ENCODE measurements around the gene FRMD4B. TPM values are rescaled to one million over a fixed set of nuclear protein-coding genes. Genes with fewer than 3 reads are reported as not detected.

FRMD4B gene
- total RNA-seq, 2 donors from 2014 or later, result 57.5 to 86.1 TPM

DNA sequence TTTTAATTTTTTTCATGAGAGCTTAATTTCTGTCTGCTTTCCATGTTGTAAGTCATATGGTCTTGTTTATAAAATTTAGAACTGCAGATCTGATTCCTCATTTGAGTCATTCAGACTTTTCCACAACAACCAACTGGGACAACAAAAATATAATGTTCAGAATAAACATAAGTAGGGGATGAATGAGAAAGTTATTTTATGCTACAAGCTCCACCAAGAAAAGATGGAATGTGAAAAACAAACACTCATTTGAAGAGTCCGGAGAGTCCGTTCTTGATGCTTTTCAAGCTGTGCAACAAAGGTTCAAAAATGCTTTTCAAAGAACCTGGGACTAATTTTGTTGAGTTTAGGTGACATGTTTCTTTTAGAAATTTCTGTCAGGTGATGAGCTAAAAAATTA, 9.2 kb downstream of the FRMD4B start:
- no peak for TF ChIP-seq CTCF (IDR thresholded peaks at IDR 0.05)
- Histone ChIP-seq H3K4me3 (no peak overlapping the region), H3K27ac (peak overlapping the region; percentile 28 to 41), H3K36me3 (no peaks in the 10 kb centered on the region), H3K27me3 (replicated peaks; ENCODE audit: insufficient read depth) (no peaks in the 10 kb centered on the region), H3K9me3 (no peaks in the 10 kb centered on the region), H3K4me1 (ENCODE audit: control insufficient read depth in 1 of 2, low read depth in 2 of 2) (peaks cover 9 to 19% of the 10 kb centered on the region in 2 donors)
- DNase-seq (ENCODE audit: low spot score), result no peak
- ATAC-seq (ENCODE audit: insufficient number of reproducible peaks, low FRiP score, low read depth), result no peak

DNA sequence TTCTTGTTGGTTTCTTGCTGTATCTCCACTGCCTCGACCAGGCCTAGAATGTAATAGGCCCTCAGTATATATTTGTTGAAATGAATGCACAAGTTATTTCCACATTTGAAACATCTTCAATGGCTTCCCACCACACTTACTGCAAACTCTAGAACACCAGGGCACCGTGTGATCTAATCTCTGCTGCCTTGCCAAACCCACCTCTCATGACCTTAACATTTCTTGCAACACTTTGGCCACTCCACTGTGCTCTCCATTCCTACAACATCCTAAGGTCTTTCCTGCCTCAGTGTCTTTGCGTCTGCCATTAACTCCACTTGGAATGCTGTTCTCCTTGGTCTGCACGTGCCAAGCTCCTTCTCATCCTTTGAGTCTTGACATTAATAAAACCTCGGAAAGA, 14.1 kb downstream of the FRMD4B start:
- no peaks in the 10 kb centered on the region for H3K27me3 ChIP-seq (replicated peaks; ENCODE audit: insufficient read depth)
- H3K4me3 ChIP-seq, result no peak overlapping the region
- H3K9me3 ChIP-seq, result no peaks in the 10 kb centered on the region
- H3K36me3 ChIP-seq, result no peaks in the 10 kb centered on the region
- peak overlapping the region in 1 of 2 donors; percentile 84 for H3K27ac ChIP-seq
- no peak for TF ChIP-seq CTCF (IDR thresholded peaks at IDR 0.05)
- H3K4me1 ChIP-seq (ENCODE audit: control insufficient read depth in 1 of 2, low read depth in 2 of 2), result peaks cover 32 to 44% of the 10 kb centered on the region in 2 donors
- DNase-seq (ENCODE audit: low spot score) (no peak), ATAC-seq (ENCODE audit: insufficient number of reproducible peaks, low FRiP score, low read depth) (no peak)

GRCh38 chr3:69370901-69371301, 15.0 kb downstream of the FRMD4B start:
- H3K4me3 ChIP-seq, result no peak overlapping the region
- DNase-seq (ENCODE audit: low spot score), result no peak
- ATAC-seq (ENCODE audit: insufficient number of reproducible peaks, low FRiP score, low read depth), result peak; percentile 48
- no peaks in the 10 kb centered on the region for H3K36me3 ChIP-seq
- H3K9me3 ChIP-seq, result no peaks in the 10 kb centered on the region
- peaks cover 27 to 44% of the 10 kb centered on the region in 2 donors for H3K4me1 ChIP-seq (ENCODE audit: control insufficient read depth in 1 of 2, low read depth in 2 of 2)
- no peak for TF ChIP-seq CTCF (IDR thresholded peaks at IDR 0.05)
- H3K27me3 ChIP-seq (replicated peaks; ENCODE audit: insufficient read depth), result no peaks in the 10 kb centered on the region
- peak overlapping the region; percentile 58 to 84 for H3K27ac ChIP-seq

- ATAC-seq (ENCODE audit: insufficient number of reproducible peaks, low FRiP score, low read depth) (peak; percentile 56), DNase-seq (ENCODE audit: low spot score) (peak; percentile 46)
- Histone ChIP-seq H3K36me3 (no peaks in the 10 kb centered on the region), H3K27me3 (replicated peaks; ENCODE audit: insufficient read depth) (no peaks in the 10 kb centered on the region), H3K4me3 (peak overlapping the region; percentile 55), H3K27ac (peak overlapping the region; percentile 58 to 84), H3K4me1 (ENCODE audit: control insufficient read depth in 1 of 2, low read depth in 2 of 2) (peaks cover 27 to 44% of the 10 kb centered on the region in 2 donors), H3K9me3 (no peaks in the 10 kb centered on the region)
- TF ChIP-seq CTCF (IDR thresholded peaks at IDR 0.05), result no peak
These were observed 15.6 kb downstream of the FRMD4B start for GRCh38 chr3:69370156-69370883.

DNA sequence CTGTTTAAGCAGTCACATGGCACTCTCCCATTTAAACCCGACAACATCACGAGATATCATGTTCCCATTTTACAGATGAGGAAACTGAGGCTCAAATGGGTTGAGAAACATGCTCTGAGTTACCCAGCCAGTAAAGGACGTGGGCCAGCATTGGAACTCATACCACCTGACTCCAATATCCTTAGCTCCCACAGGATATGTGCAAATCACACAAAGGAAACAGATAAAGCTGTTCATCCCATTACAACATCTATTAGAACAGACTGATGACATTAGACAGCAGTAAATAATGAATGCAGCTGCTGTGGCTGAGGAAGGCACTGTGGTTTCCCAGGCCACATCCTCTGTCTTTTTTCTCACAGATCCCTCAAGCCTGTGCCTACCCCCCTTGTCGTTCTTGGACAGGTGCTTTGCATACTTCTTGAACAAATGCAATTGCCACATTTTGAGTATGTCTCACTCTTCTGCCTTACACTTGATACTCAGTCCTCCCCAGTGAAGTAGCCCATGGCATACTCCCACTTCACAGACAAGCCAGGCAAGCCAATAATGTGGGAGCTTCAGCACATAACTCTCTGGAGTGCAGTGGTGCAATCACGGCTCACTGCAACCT, 17.7 kb downstream of the FRMD4B start:
- DNase-seq (ENCODE audit: low spot score), result no peak
- peak overlapping the region; percentile 58 to 84 for H3K27ac ChIP-seq
- H3K9me3 ChIP-seq, result no peaks in the 10 kb centered on the region
- H3K27me3 ChIP-seq (replicated peaks; ENCODE audit: insufficient read depth), result no peaks in the 10 kb centered on the region
- no peak overlapping the region for H3K4me3 ChIP-seq
- no peak for TF ChIP-seq CTCF (IDR thresholded peaks at IDR 0.05)
- ATAC-seq (ENCODE audit: insufficient number of reproducible peaks, low FRiP score, low read depth), result no peak
- H3K4me1 ChIP-seq (ENCODE audit: control insufficient read depth in 1 of 2, low read depth in 2 of 2), result peaks cover 36 to 55% of the 10 kb centered on the region in 2 donors
- H3K36me3 ChIP-seq, result no peaks in the 10 kb centered on the region
